Gastrocnemius medialis (tissue), 4 donors: Measurements from ENCODE around the gene ARL2BP. TPM values are rescaled to one million over a fixed set of nuclear protein-coding genes. Genes with fewer than 3 reads are reported as not detected.

Experiments used
- ATAC-seq, 2 donors: fragments of 150-250 bp; one replicate each; pipeline ENCODE4 v1.9.1; 2016
- DNase-seq, 2 donors: peaks; one replicate each; pipeline ENCODE4 v3.0.0-alpha.2; 2019
- H3K27ac ChIP-seq, 4 donors: fragments of 200-600 bp; sonication (generic); 1 replicate in 1 of 4; 2 replicates in 3 of 4; pipeline ENCODE4 v1.5.1; 2016 to 2018; ENCODE audit warnings: mild to moderate bottlenecking in 2 of 4, moderate library complexity in 1 of 4
- H3K27me3 ChIP-seq, 3 donors: fragments of 200-600 bp; sonication (generic) in 2 of 3; 1 replicate in 1 of 3; 2 replicates in 2 of 3; pipeline versions ENCODE4 v1.5.1 to v1.6.0; 2016 to 2019; ENCODE audit warnings: mild to moderate bottlenecking in 1 of 3, moderate library complexity in 1 of 3
- H3K36me3 ChIP-seq, 2 donors: fragments of 200-600 bp; sonication (generic) in 1 of 2; one replicate each; pipeline ENCODE4 v1.5.1; 2017 to 2018
- H3K4me1 ChIP-seq, 2 donors: fragments of 200-600 bp; sonication (generic) in 1 of 2; one replicate each; pipeline ENCODE4 v1.5.1; 2016 to 2017; ENCODE audit warnings: mild to moderate bottlenecking in 2 of 2
- H3K4me3 ChIP-seq, 4 donors: fragments of 200-600 bp; sonication (generic) in 3 of 4; 1 replicate in 1 of 4; 2 replicates in 3 of 4; pipeline ENCODE4 v1.5.1; 2016 to 2019; ENCODE audit warnings: mild to moderate bottlenecking in 2 of 4
- H3K9me3 ChIP-seq, 3 donors: fragments of 200-600 bp; sonication (generic) in 2 of 3; 1 replicate in 1 of 3; 2 replicates in 2 of 3; pipeline ENCODE4 v1.5.1; 2016 to 2019
- CTCF ChIP-seq, 5 experiments: fragments of 450-650 bp in 3 of 5; fragments of 200-600 bp in 2 of 5; sonication (generic) in 2 of 5; IDR thresholded peaks in 4 of 5; conservative IDR thresholded peaks in 1 of 5; 1 replicate in 4 of 5; 2 replicates in 1 of 5; pipeline ENCODE4 v1.5.1; 2016 to 2019; ENCODE audit warnings: antibody characterized with exemption in 5 of 5, mild to moderate bottlenecking in 3 of 5, moderate library complexity in 3 of 5
- POLR2A ChIP-seq, 2 donors: fragments of 450-650 bp; IDR thresholded peaks; one replicate each; pipeline ENCODE4 v1.6.1; 2017; ENCODE audit warnings: antibody characterized with exemption in 2 of 2, mild to moderate bottlenecking in 2 of 2, moderate library complexity in 2 of 2
- in situ Hi-C, 4 donors: fragments of 200-750 bp; cut with MboI; loops; one replicate each; pipeline versions ENCODE4 v1.15.0 to v1.8.0; 2017; ENCODE audit warnings: low sequenced_read_pairs in 4 of 4
- intact Hi-C: fragments of 100-400 bp; cut with DNase I; formaldehyde crosslinking; loops from one replicate; pipeline ENCODE4 v1.15.1; 2023; ENCODE audit warnings: low total_unique reads
- total RNA-seq, 4 donors: library from RNA; depleted of rRNA; stranded (reverse); fragments of >200 nt; gene quantifications; one replicate each; pipeline versions ENCODE4 v1.1.0 to v1.2.3, GENCODE V29; 2016

Gene ARL2BP
- total RNA-seq, 4 donors from 2014 or later, result 25.5 to 52.6 (median 44.5) TPM

GRCh38 chr16:57282510-57283213 lies 37.6 kb downstream of the ARL2BP start:
- intact Hi-C loops (no loop called here), in situ Hi-C loops (no loop called here)
- Histone ChIP-seq H3K36me3 (no peaks in the 10 kb centered on the region), H3K4me3 (peak overlapping the region in 1 of 4 donors; percentile 57), H3K27ac (peak overlapping the region in 1 of 4 donors; percentile 28), H3K27me3 (peaks cover 12 to 22% (median 17%) of the 10 kb centered on the region in 3 donors), H3K4me1 (peaks cover 0 to 4% of the 10 kb centered on the region in 2 donors), H3K9me3 (no peaks in the 10 kb centered on the region)
- ATAC-seq (no peak), DNase-seq (no peak)
- TF ChIP-seq CTCF (IDR thresholded peaks at IDR 0.05 in 4 of 5, conservative IDR thresholded peaks at IDR 0.05 in 1 of 5) (no peak), POLR2A (IDR thresholded peaks at IDR 0.05) (no peak)

GRCh38 chr16:57283214-57283958 lies 38.3 kb downstream of the ARL2BP start:
- ATAC-seq, result no peak
- Histone ChIP-seq H3K36me3 (no peaks in the 10 kb centered on the region), H3K27me3 (peaks cover 12 to 22% (median 17%) of the 10 kb centered on the region in 3 donors), H3K27ac (peak overlapping the region in 1 of 4 donors; percentile 28), H3K4me1 (peaks cover 0 to 4% of the 10 kb centered on the region in 2 donors), H3K4me3 (peak overlapping the region in 2 of 4 donors; percentile 57 to 65), H3K9me3 (no peaks in the 10 kb centered on the region)
- intact Hi-C loops, result no loop called here
- no peak for DNase-seq
- TF ChIP-seq POLR2A (IDR thresholded peaks at IDR 0.05) (no peak), CTCF (IDR thresholded peaks at IDR 0.05 in 4 of 5, conservative IDR thresholded peaks at IDR 0.05 in 1 of 5) (no peak)
- in situ Hi-C loops, result no loop called here

GRCh38 chr16:57283959-57284208 lies 38.8 kb downstream of the ARL2BP start:
- Histone ChIP-seq H3K27me3 (peaks cover 12 to 22% (median 17%) of the 10 kb centered on the region in 3 donors), H3K36me3 (no peaks in the 10 kb centered on the region), H3K27ac (peak overlapping the region in 1 of 4 donors; percentile 28), H3K9me3 (no peaks in the 10 kb centered on the region), H3K4me1 (peaks cover 0 to 4% of the 10 kb centered on the region in 2 donors), H3K4me3 (peak overlapping the region; percentile 55 to 76 (median 61))
- intact Hi-C loops, result no loop called here
- in situ Hi-C loops, result no loop called here
- ATAC-seq (no peak), DNase-seq (no peak)
- TF ChIP-seq CTCF (IDR thresholded peaks at IDR 0.05 in 4 of 5, conservative IDR thresholded peaks at IDR 0.05 in 1 of 5), result no peak
- no peak for TF ChIP-seq POLR2A (IDR thresholded peaks at IDR 0.05)

GRCh38 chr16:57284209-57284951 lies 39.3 kb downstream of the ARL2BP start, which contains the start of gene PLLP:
PLLP (minus strand) TSS chr16:57284672; CDS start chr16:57284540, 132 bp downstream.
- Histone ChIP-seq H3K4me1 (peaks cover 0 to 4% of the 10 kb centered on the region in 2 donors), H3K27ac (peak within 1 kb of the TSS in 1 of 4 donors; percentile 28), H3K9me3 (no peaks in the 10 kb centered on the region), H3K36me3 (no peaks in the 10 kb centered on the region), H3K27me3 (peaks cover 12 to 22% (median 17%) of the 10 kb centered on the region in 3 donors), H3K4me3 (peak within 1 kb of the TSS; percentile 55 to 76 (median 61))
- in situ Hi-C loops (no loop called here), intact Hi-C loops (no loop called here)
- no peak for DNase-seq
- peak; percentile 36 to 72 for ATAC-seq
- TF ChIP-seq POLR2A (IDR thresholded peaks at IDR 0.05) (no peak), CTCF (IDR thresholded peaks at IDR 0.05 in 4 of 5, conservative IDR thresholded peaks at IDR 0.05 in 1 of 5) (no peak)
